SK-N-SH treated with all-trans-retinoic acid at 6 μM for 48 hours (cell line): Measurements from ENCODE around the gene D2HGDH.

ENCODE experiments used
- ATAC-seq: fragments of 200-7000 bp; cut with Tn5 transposase; 3 replicates; pipeline ENCODE4 v1.9.1; 2020; ENCODE audit warnings: mild to moderate bottlenecking, moderate library complexity
- ARNTL ChIP-seq: fragments of 450-650 bp; formaldehyde crosslinking; IDR thresholded peaks from 2 replicates; pipeline ENCODE4 v1.5.0; 2020; ENCODE audit warnings: low read depth, mild to moderate bottlenecking, moderate library complexity, borderline replicate concordance
- CSDC2 ChIP-seq: fragments of 250-450 bp; sonication (Bioruptor Pico); IDR thresholded peaks from 2 replicates; pipeline ENCODE4 v1.5.0; 2020; ENCODE audit warnings: mild to moderate bottlenecking, moderate library complexity
- ESRRG ChIP-seq: fragments of 250-450 bp; sonication (Bioruptor Pico); IDR thresholded peaks from 2 replicates; pipeline ENCODE4 v1.6.1; 2021; ENCODE audit warnings: mild to moderate bottlenecking
- ISL1 ChIP-seq: fragments of 250-450 bp; sonication (Bioruptor Pico); IDR thresholded peaks from 2 replicates; pipeline ENCODE4 v2.1.2; 2022; ENCODE audit warnings: mild to moderate bottlenecking, moderate library complexity
- PPARA ChIP-seq: fragments of 250-450 bp; sonication (Bioruptor Pico); IDR thresholded peaks from 2 replicates; pipeline ENCODE4 v1.5.0; 2020; ENCODE audit warnings: mild to moderate bottlenecking, borderline replicate concordance
- TCF4 ChIP-seq: fragments of 250-450 bp; sonication (Bioruptor Pico); IDR thresholded peaks from 2 replicates; pipeline ENCODE4 v1.8.0; 2021; ENCODE audit warnings: mild to moderate bottlenecking, moderate library complexity, borderline replicate concordance
- TOX ChIP-seq: fragments of 250-450 bp; sonication (Bioruptor Pico); IDR thresholded peaks from 2 replicates; pipeline ENCODE4 v1.8.0; 2021; ENCODE audit warnings: mild to moderate bottlenecking, moderate library complexity, borderline replicate concordance
- ZC3H10 ChIP-seq: fragments of 250-450 bp; sonication (Bioruptor Pico); IDR thresholded peaks from 2 replicates; pipeline ENCODE4 v1.5.1; 2021; ENCODE audit warnings: mild to moderate bottlenecking, moderate library complexity
- ZFP3 ChIP-seq: fragments of 250-450 bp; sonication (Bioruptor Pico); IDR thresholded peaks from 2 replicates; pipeline ENCODE4 v1.5.0; 2020; ENCODE audit warnings: mild to moderate bottlenecking, moderate library complexity
- ZFP30 ChIP-seq: fragments of 450-650 bp; formaldehyde crosslinking; IDR thresholded peaks from 2 replicates; pipeline ENCODE4 v1.5.0; 2022; ENCODE audit warnings: mild to moderate bottlenecking, moderate library complexity
- ZNF565 ChIP-seq: fragments of 450-650 bp; formaldehyde crosslinking; conservative IDR thresholded peaks from 2 replicates; pipeline ENCODE4 v1.5.0; 2020; ENCODE audit warnings: low read depth, mild to moderate bottlenecking, moderate library complexity
- ZNF70 ChIP-seq: fragments of 450-650 bp; formaldehyde crosslinking; IDR thresholded peaks from 2 replicates; pipeline ENCODE4 v1.5.0; 2020; ENCODE audit warnings: mild to moderate bottlenecking, moderate library complexity
- ZNF8 ChIP-seq: fragments of 450-650 bp; formaldehyde crosslinking; IDR thresholded peaks from 2 replicates; pipeline ENCODE4 v1.5.0; 2020; ENCODE audit warnings: mild to moderate bottlenecking, moderate library complexity
- TF ChIP-seq, protein P1 (sequence below): fragments of 250-450 bp; sonication (Bioruptor Pico); IDR thresholded peaks from 2 replicates; pipeline ENCODE4 v1.5.1; 2021; ENCODE audit warnings: mild to moderate bottlenecking, moderate library complexity
- TF ChIP-seq, protein P2 (sequence below): fragments of 250-450 bp; sonication (Bioruptor Pico); IDR thresholded peaks from 2 replicates; pipeline ENCODE4 v1.5.1; 2020; ENCODE audit warnings: low read depth, mild to moderate bottlenecking, moderate library complexity
- TF ChIP-seq, protein P3 (sequence below): fragments of 250-450 bp; sonication (Bioruptor Pico); IDR thresholded peaks from 2 replicates; pipeline ENCODE4 v1.8.0; 2021; ENCODE audit warnings: low read depth, mild to moderate bottlenecking, moderate library complexity, borderline replicate concordance
- TF ChIP-seq, protein P4 (sequence below): fragments of 250-450 bp; sonication (Bioruptor Pico); IDR thresholded peaks from 2 replicates; pipeline ENCODE4 v1.5.0; 2020; ENCODE audit warnings: mild to moderate bottlenecking, moderate library complexity

The D2HGDH gene

DNA sequence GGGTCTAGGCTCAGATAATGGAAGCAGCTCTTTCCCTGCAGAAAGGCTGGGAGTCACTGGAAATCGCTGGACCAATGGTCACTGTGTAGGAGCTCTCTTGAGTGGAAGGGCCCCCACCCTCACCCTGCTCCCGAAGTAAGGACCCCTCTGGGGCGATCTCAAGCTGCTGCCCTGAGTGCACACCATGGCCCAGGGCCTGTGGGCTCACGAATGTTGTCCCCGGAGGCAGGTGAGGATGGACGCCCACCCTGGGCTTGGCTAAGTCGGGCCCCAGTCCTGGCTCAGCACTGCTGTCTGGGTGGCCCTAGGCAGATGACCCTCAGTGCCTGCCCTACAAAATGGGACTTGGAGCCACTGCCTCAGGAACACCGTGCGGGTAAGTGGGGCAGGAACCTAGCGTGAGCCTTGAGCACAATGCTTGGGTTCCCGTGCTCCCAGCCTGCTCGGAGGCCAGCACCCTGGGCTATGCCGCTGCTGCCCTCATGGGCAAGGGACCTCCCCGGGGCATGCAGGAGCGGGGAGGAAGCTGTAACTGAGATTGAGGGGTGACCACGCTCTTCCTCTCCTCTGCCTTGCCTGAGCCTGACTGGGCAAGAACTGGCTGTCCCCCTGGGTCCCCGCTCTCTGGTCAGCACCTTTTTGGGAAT, 3.7 kb downstream of the D2HGDH start (continued):
- TF ChIP-seq, protein P1, sequence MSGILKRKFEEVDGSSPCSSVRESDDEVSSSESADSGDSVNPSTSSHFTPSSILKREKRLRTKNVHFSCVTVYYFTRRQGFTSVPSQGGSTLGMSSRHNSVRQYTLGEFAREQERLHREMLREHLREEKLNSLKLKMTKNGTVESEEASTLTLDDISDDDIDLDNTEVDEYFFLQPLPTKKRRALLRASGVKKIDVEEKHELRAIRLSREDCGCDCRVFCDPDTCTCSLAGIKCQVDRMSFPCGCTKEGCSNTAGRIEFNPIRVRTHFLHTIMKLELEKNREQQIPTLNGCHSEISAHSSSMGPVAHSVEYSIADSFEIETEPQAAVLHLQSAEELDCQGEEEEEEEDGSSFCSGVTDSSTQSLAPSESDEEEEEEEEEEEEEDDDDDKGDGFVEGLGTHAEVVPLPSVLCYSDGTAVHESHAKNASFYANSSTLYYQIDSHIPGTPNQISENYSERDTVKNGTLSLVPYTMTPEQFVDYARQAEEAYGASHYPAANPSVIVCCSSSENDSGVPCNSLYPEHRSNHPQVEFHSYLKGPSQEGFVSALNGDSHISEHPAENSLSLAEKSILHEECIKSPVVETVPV, result no peak

DNA sequence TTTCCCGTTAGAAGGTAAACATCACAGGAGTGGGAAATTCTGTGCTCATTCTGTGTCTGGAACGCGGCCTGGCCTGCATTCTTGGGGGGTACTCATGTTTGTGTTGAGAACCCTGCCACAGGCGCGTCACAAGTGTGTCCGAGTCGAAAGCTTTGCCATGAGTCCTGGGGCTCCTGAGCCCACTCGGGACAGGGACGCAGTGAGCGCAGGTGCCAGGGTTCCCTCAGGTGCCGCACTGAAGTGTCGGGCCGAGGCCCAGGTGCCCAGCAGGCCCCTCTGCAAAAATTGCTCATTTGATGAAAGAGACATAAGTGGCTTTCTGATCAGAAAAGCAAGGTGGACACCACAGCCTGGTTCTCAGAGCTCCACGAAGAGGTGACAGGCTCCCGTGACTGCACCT, 4.7 kb downstream of the D2HGDH start:
- TF ChIP-seq ZNF8 (CRISPR knock-in tag), result no peak
- TF ChIP-seq TCF4, result no peak
- no peak for TF ChIP-seq ZC3H10 (CRISPR knock-in tag)
- no peak for TF ChIP-seq ARNTL (CRISPR knock-in tag)
- no peak for TF ChIP-seq ZFP3
- no peak for TF ChIP-seq ESRRG
- TF ChIP-seq ISL1 (CRISPR knock-in tag), result no peak
- TF ChIP-seq ZFP30 (CRISPR knock-in tag), result no peak
- TF ChIP-seq CSDC2 (CRISPR knock-in tag), result no peak
- TF ChIP-seq PPARA (CRISPR knock-in tag), result no peak
- no peak for TF ChIP-seq TOX
- TF ChIP-seq ZNF565 (CRISPR knock-in tag), result no peak
- TF ChIP-seq, protein P2, sequence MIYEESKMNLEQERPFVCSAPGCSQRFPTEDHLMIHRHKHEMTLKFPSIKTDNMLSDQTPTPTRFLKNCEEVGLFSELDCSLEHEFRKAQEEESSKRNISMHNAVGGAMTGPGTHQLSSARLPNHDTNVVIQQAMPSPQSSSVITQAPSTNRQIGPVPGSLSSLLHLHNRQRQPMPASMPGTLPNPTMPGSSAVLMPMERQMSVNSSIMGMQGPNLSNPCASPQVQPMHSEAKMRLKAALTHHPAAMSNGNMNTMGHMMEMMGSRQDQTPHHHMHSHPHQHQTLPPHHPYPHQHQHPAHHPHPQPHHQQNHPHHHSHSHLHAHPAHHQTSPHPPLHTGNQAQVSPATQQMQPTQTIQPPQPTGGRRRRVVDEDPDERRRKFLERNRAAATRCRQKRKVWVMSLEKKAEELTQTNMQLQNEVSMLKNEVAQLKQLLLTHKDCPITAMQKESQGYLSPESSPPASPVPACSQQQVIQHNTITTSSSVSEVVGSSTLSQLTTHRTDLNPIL, result no peak
- no peak for TF ChIP-seq ZNF70
- TF ChIP-seq, protein P3, sequence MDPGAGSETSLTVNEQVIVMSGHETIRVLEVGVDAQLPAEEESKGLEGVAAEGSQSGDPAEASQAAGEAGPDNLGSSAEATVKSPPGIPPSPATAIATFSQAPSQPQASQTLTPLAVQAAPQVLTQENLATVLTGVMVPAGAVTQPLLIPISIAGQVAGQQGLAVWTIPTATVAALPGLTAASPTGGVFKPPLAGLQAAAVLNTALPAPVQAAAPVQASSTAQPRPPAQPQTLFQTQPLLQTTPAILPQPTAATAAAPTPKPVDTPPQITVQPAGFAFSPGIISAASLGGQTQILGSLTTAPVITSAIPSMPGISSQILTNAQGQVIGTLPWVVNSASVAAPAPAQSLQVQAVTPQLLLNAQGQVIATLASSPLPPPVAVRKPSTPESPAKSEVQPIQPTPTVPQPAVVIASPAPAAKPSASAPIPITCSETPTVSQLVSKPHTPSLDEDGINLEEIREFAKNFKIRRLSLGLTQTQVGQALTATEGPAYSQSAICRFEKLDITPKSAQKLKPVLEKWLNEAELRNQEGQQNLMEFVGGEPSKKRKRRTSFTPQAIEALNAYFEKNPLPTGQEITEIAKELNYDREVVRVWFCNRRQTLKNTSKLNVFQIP (CRISPR knock-in tag), result no peak
- TF ChIP-seq, protein P1, result no peak
- TF ChIP-seq, protein P4, sequence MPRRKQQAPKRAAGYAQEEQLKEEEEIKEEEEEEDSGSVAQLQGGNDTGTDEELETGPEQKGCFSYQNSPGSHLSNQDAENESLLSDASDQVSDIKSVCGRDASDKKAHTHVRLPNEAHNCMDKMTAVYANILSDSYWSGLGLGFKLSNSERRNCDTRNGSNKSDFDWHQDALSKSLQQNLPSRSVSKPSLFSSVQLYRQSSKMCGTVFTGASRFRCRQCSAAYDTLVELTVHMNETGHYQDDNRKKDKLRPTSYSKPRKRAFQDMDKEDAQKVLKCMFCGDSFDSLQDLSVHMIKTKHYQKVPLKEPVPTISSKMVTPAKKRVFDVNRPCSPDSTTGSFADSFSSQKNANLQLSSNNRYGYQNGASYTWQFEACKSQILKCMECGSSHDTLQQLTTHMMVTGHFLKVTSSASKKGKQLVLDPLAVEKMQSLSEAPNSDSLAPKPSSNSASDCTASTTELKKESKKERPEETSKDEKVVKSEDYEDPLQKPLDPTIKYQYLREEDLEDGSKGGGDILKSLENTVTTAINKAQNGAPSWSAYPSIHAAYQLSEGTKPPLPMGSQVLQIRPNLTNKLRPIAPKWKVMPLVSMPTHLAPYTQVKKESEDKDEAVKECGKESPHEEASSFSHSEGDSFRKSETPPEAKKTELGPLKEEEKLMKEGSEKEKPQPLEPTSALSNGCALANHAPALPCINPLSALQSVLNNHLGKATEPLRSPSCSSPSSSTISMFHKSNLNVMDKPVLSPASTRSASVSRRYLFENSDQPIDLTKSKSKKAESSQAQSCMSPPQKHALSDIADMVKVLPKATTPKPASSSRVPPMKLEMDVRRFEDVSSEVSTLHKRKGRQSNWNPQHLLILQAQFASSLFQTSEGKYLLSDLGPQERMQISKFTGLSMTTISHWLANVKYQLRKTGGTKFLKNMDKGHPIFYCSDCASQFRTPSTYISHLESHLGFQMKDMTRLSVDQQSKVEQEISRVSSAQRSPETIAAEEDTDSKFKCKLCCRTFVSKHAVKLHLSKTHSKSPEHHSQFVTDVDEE, result no peak
- no peak for ATAC-seq

DNA sequence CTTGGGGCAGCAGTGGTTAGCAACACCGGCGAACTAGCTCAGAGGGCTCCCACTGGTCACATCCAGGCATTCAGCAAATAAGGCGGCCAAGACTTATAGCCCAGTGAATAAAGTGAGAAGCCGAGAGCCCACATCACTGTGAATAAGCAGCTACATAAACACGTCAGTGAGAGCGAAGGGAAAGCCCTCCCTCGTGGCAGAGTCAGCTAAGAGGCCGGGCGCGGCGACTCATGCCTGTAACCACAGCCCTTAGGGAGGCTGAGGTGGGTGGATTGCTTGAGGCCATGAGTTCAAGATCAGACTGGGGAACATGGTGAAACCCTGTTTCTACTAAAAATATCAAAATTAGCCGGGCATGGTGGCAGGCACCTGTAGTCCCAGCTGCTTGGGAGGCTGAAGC, 5.2 kb downstream of the D2HGDH start:
- ATAC-seq, result no peak
- TF ChIP-seq, protein P3 (CRISPR knock-in tag), result no peak
- TF ChIP-seq, protein P2, result no peak
- TF ChIP-seq, protein P4, result no peak
